ENCODE results near the gene HSDL2. TPM values are rescaled to one million over a fixed set of nuclear protein-coding genes. Genes with fewer than 3 reads are reported as not detected.

The HSDL2 gene
- total and polyA plus RNA-seq, 10 of the 15 experiments (the other 5 are each of a cell fraction or from before 2014, with no cell fraction given) = 20.9 to 46.1 (median 27.0) TPM

DNA sequence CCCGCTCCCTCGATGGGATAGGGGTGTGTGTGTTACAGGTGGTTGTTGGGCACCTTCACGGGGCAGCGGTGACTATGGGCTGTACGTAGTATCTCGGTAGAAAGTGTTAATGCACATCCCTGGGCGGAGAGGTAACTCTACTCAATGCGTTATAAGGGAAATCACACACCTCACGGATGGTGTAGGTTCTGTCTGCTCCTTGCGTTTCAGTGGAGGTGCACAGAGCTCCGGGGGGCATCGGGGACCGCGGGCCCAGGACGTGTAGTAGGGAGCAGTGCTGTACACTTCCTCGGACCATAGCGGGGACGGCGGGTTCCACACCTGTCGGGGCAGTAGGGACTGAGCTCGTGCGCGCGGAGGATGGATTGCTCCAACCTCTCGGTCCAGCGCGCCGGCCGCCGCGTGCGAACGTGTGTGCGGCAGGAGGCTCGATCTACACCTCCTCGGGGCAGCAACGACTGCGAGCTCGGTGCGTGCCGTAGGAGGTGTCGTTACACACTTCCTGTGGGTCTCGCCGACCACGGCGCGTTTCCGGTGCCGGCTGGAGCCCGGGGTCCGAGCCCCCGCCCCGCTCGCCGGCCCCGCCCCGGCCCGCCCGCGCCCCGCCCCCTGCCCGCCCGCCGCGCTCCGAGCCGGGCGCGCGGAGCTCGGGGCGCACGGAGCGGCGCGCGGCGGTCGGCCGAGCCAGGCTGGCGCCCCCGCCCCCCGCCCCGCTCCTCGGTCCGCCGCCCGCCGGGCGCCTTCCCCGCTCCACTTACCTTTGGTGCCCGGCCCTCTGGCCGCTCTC is 106.5 kb downstream of the HSDL2 start, which contains the start of gene KIAA1958 (continued):
- TF ChIP-seq RB1 (IDR thresholded peaks at IDR 0.05; ENCODE audit: borderline replicate concordance) (peak; percentile 70; the same call in 1 of the 2 replicates), HCFC1 (IDR thresholded peaks at IDR 0.05; ENCODE audit: low read length) (no peak), RFX5 (IDR thresholded peaks at IDR 0.05; ENCODE audit: low read depth, low read length) (no peak), ESRRA (IDR thresholded peaks at IDR 0.05; ENCODE audit: low read length) (no peak), MEF2B (IDR thresholded peaks at IDR 0.05; ENCODE audit: partially characterized antibody, poor library complexity, severe bottlenecking) (peak; percentile 38), CBFB (IDR thresholded peaks at IDR 0.05; ENCODE audit: low read depth) (peak; percentile 51; the same call in 1 of the 2 replicates), FOXK2 (IDR thresholded peaks at IDR 0.05) (no peak), KLF5 (IDR thresholded peaks at IDR 0.05; ENCODE audit: partially characterized antibody) (no peak), SREBF1 (IDR thresholded peaks at IDR 0.05; ENCODE audit: low read length) (no peak), POLR2AphosphoS2 (IDR thresholded peaks at IDR 0.05; ENCODE audit: low read depth, low read length) (peak; percentile 79; the same call in 1 of the 2 replicates), IRF4 (IDR thresholded peaks at IDR 0.05; ENCODE audit: low read depth, low read length) (no peak), BCL11A (IDR thresholded peaks at IDR 0.05; ENCODE audit: low read depth, low read length) (no peak), LARP7 (IDR thresholded peaks at IDR 0.05) (peak; percentile 38), SIN3A (IDR thresholded peaks at IDR 0.05; ENCODE audit: low read depth, low read length) (0 out of 2 replicates have a peak, but pooled peaks have one; percentile 57)
- TF ChIP-seq, protein P1, sequence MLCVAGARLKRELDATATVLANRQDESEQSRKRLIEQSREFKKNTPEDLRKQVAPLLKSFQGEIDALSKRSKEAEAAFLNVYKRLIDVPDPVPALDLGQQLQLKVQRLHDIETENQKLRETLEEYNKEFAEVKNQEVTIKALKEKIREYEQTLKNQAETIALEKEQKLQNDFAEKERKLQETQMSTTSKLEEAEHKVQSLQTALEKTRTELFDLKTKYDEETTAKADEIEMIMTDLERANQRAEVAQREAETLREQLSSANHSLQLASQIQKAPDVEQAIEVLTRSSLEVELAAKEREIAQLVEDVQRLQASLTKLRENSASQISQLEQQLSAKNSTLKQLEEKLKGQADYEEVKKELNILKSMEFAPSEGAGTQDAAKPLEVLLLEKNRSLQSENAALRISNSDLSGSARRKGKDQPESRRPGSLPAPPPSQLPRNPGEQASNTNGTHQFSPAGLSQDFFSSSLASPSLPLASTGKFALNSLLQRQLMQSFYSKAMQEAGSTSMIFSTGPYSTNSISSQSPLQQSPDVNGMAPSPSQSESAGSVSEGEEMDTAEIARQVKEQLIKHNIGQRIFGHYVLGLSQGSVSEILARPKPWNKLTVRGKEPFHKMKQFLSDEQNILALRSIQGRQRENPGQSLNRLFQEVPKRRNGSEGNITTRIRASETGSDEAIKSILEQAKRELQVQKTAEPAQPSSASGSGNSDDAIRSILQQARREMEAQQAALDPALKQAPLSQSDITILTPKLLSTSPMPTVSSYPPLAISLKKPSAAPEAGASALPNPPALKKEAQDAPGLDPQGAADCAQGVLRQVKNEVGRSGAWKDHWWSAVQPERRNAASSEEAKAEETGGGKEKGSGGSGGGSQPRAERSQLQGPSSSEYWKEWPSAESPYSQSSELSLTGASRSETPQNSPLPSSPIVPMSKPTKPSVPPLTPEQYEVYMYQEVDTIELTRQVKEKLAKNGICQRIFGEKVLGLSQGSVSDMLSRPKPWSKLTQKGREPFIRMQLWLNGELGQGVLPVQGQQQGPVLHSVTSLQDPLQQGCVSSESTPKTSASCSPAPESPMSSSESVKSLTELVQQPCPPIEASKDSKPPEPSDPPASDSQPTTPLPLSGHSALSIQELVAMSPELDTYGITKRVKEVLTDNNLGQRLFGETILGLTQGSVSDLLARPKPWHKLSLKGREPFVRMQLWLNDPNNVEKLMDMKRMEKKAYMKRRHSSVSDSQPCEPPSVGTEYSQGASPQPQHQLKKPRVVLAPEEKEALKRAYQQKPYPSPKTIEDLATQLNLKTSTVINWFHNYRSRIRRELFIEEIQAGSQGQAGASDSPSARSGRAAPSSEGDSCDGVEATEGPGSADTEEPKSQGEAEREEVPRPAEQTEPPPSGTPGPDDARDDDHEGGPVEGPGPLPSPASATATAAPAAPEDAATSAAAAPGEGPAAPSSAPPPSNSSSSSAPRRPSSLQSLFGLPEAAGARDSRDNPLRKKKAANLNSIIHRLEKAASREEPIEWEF (IDR thresholded peaks at IDR 0.05; ENCODE audit: insufficient replicate concordance, low read depth, low read length) = no peak
- TF ChIP-seq, protein P2, sequence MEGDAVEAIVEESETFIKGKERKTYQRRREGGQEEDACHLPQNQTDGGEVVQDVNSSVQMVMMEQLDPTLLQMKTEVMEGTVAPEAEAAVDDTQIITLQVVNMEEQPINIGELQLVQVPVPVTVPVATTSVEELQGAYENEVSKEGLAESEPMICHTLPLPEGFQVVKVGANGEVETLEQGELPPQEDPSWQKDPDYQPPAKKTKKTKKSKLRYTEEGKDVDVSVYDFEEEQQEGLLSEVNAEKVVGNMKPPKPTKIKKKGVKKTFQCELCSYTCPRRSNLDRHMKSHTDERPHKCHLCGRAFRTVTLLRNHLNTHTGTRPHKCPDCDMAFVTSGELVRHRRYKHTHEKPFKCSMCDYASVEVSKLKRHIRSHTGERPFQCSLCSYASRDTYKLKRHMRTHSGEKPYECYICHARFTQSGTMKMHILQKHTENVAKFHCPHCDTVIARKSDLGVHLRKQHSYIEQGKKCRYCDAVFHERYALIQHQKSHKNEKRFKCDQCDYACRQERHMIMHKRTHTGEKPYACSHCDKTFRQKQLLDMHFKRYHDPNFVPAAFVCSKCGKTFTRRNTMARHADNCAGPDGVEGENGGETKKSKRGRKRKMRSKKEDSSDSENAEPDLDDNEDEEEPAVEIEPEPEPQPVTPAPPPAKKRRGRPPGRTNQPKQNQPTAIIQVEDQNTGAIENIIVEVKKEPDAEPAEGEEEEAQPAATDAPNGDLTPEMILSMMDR (IDR thresholded peaks at IDR 0.05 in 2 of 3, conservative IDR thresholded peaks at IDR 0.05 in 1 of 3; ENCODE audit: control insufficient read depth in 2 of 3, extremely low read depth in 1 of 3, insufficient read depth in 1 of 3, low read depth in 3 of 3, low read length in 3 of 3) = no peak
- TF ChIP-seq, protein P3, sequence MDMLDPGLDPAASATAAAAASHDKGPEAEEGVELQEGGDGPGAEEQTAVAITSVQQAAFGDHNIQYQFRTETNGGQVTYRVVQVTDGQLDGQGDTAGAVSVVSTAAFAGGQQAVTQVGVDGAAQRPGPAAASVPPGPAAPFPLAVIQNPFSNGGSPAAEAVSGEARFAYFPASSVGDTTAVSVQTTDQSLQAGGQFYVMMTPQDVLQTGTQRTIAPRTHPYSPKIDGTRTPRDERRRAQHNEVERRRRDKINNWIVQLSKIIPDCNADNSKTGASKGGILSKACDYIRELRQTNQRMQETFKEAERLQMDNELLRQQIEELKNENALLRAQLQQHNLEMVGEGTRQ (IDR thresholded peaks at IDR 0.05; ENCODE audit: borderline replicate concordance, low read depth, low read length) = no peak
- TF ChIP-seq, protein P4, sequence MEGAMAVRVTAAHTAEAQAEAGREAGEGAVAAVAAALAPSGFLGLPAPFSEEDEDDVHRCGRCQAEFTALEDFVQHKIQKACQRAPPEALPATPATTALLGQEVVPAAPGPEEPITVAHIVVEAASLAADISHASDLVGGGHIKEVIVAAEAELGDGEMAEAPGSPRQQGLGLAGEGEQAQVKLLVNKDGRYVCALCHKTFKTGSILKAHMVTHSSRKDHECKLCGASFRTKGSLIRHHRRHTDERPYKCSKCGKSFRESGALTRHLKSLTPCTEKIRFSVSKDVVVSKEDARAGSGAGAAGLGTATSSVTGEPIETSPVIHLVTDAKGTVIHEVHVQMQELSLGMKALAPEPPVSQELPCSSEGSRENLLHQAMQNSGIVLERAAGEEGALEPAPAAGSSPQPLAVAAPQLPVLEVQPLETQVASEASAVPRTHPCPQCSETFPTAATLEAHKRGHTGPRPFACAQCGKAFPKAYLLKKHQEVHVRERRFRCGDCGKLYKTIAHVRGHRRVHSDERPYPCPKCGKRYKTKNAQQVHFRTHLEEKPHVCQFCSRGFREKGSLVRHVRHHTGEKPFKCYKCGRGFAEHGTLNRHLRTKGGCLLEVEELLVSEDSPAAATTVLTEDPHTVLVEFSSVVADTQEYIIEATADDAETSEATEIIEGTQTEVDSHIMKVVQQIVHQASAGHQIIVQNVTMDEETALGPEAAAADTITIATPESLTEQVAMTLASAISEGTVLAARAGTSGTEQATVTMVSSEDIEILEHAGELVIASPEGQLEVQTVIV (IDR thresholded peaks at IDR 0.05; ENCODE audit: borderline replicate concordance, partially characterized antibody) = no peak
